Mammary epithelial cell (primary cell): ENCODE measurements around the gene CYP2F1.

Experiments
- EZH2 ChIP-seq: IDR thresholded peaks from 2 replicates; pipeline ENCODE4 v1.6.1; 2012; ENCODE audit warnings: low read length, inconsistent platforms, borderline replicate concordance
- TF ChIP-seq, protein P1 (sequence below), 2 donors: IDR thresholded peaks in 1 of 2; conservative IDR thresholded peaks in 1 of 2; 2 replicates each; pipeline ENCODE4 v1.5.1; 2011 to 2012; ENCODE audit warnings: inconsistent platforms in 2 of 2, low read length in 2 of 2, mild to moderate bottlenecking in 2 of 2, control low read depth in 1 of 2, low read depth in 1 of 2; ENCODE audit not compliant: insufficient read depth in 1 of 2; ENCODE audit errors: extremely low read depth in 1 of 2

- TF ChIP-seq, protein P1, sequence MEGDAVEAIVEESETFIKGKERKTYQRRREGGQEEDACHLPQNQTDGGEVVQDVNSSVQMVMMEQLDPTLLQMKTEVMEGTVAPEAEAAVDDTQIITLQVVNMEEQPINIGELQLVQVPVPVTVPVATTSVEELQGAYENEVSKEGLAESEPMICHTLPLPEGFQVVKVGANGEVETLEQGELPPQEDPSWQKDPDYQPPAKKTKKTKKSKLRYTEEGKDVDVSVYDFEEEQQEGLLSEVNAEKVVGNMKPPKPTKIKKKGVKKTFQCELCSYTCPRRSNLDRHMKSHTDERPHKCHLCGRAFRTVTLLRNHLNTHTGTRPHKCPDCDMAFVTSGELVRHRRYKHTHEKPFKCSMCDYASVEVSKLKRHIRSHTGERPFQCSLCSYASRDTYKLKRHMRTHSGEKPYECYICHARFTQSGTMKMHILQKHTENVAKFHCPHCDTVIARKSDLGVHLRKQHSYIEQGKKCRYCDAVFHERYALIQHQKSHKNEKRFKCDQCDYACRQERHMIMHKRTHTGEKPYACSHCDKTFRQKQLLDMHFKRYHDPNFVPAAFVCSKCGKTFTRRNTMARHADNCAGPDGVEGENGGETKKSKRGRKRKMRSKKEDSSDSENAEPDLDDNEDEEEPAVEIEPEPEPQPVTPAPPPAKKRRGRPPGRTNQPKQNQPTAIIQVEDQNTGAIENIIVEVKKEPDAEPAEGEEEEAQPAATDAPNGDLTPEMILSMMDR (conservative IDR thresholded peaks at IDR 0.05 in 1 of 2, IDR thresholded peaks at IDR 0.05 in 1 of 2; ENCODE audit: extremely low read depth in 1 of 2, insufficient read depth in 1 of 2, low read depth in 1 of 2, low read length in 2 of 2): no peak
- no peak for TF ChIP-seq EZH2
Measured at GRCh38 chr19:41166944-41167804, 52.9 kb downstream of the CYP2F1 start.
